ENCODE measurements around the gene KCNJ6. TPM values are rescaled to one million over a fixed set of nuclear protein-coding genes. Genes with fewer than 3 reads are reported as not detected.

The KCNJ6 gene
- total RNA-seq, 1 experiment from 2014 or later = 1.2 TPM

DNA sequence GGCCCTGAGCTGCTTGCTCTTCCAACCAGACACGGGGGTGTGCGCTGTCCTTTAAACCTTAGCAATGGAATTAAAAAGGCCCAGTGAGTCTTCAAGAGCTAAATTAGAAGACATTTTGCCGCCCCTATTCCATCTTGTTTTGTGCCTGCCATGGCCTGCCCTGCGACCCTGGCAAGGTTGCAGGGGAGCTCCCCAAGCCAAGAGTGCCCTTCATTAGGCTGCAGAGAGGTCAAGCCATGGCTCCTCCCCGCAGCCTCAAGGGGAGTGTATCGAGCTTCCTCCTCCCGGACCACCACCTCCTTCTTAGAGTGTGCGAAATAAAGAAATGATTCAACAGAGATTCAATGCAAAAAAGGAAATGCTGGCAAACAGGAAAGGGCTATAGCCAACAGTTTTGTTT, 293.5 kb downstream of the KCNJ6 start:
- Mint-ChIP-seq H3K9me3 (peaks cover 0 to 4% of the 10 kb centered on the region in 2 experiments; a peak in 1 of 5 replicates), H3K36me3 (ENCODE audit: insufficient read depth in 1 of 3, low read depth in 3 of 3) (peaks cover 0 to 4% (median 2%) of the 10 kb centered on the region in 3 experiments; a peak in 2 of 7 replicates), H3K27me3 (ENCODE audit: low read depth) (no peaks in the 10 kb centered on the region; the same call in 1 of the 2 replicates), H3K4me1 (peaks cover 33 to 37% of the 10 kb centered on the region in 2 experiments), H3K4me3 (no peak overlapping the region), H3K27ac (no peak overlapping the region; a peak in 1 of 7 replicates)
- no peak overlapping the region for H3K56ac ChIP-seq (ENCODE audit: insufficient read length, low read depth, low read length)
- peaks cover 10% of the 10 kb centered on the region; the same call in 1 of the 2 replicates for H3K4me1 ChIP-seq (ENCODE audit: insufficient read depth, low read length)
- no peak overlapping the region for H4K91ac ChIP-seq (ENCODE audit: insufficient read length, low read depth, low read length)
- no peaks in the 10 kb centered on the region for H3K79me2 ChIP-seq (ENCODE audit: insufficient read depth, low read length)
- no peak overlapping the region for H3K14ac ChIP-seq (ENCODE audit: insufficient read depth, low read length)
- no peak overlapping the region for H2BK20ac ChIP-seq (ENCODE audit: low read depth, low read length, poor library complexity, severe bottlenecking)
- no CpG with 5 or more reads among the region's 8 CpGs for WGBS (ENCODE audit: extremely low coverage, insufficient read length, low lambda C conversion rate)
- no peak overlapping the region for H3K9ac ChIP-seq (ENCODE audit: extremely low read depth, insufficient read length, low read length)
- TF ChIP-seq, protein P1, sequence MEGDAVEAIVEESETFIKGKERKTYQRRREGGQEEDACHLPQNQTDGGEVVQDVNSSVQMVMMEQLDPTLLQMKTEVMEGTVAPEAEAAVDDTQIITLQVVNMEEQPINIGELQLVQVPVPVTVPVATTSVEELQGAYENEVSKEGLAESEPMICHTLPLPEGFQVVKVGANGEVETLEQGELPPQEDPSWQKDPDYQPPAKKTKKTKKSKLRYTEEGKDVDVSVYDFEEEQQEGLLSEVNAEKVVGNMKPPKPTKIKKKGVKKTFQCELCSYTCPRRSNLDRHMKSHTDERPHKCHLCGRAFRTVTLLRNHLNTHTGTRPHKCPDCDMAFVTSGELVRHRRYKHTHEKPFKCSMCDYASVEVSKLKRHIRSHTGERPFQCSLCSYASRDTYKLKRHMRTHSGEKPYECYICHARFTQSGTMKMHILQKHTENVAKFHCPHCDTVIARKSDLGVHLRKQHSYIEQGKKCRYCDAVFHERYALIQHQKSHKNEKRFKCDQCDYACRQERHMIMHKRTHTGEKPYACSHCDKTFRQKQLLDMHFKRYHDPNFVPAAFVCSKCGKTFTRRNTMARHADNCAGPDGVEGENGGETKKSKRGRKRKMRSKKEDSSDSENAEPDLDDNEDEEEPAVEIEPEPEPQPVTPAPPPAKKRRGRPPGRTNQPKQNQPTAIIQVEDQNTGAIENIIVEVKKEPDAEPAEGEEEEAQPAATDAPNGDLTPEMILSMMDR (conservative IDR thresholded peaks at IDR 0.05) = no peak
- H3K4ac ChIP-seq (ENCODE audit: low read depth, low read length) = no peak overlapping the region
- H2BK5ac ChIP-seq (ENCODE audit: insufficient read length, low read length) = no peak overlapping the region
- no peak overlapping the region for H2BK120ac ChIP-seq (ENCODE audit: low read depth, low read length, poor library complexity, severe bottlenecking)
- no peak overlapping the region for H4K8ac ChIP-seq (replicated peaks; ENCODE audit: insufficient read length, low read depth, low read length)
- no peaks in the 10 kb centered on the region for H3K23me2 ChIP-seq (ENCODE audit: insufficient read length, low read depth, low read length, poor library complexity, severe bottlenecking)
- H2AK5ac ChIP-seq (ENCODE audit: insufficient read length, low read length) = no peak overlapping the region
- H3K23ac ChIP-seq (ENCODE audit: insufficient read length, low read depth, low read length) = no peak overlapping the region
- H3T11ph ChIP-seq (ENCODE audit: low read length) = no peak overlapping the region
- no peaks in the 10 kb centered on the region for H3K27me3 ChIP-seq (ENCODE audit: insufficient read depth, low read length)
- H2BK12ac ChIP-seq (ENCODE audit: insufficient read length, low read depth, low read length) = no peak overlapping the region
- no peak overlapping the region for H3K18ac ChIP-seq (ENCODE audit: insufficient read length, low read depth, low read length)
- H2AFZ ChIP-seq (ENCODE audit: low read length) = no peak overlapping the region
- no peaks in the 10 kb centered on the region for H4K20me1 ChIP-seq (ENCODE audit: control insufficient read depth, insufficient read depth, insufficient read length)
- DNase-seq = no peak
- H4K5ac ChIP-seq (ENCODE audit: insufficient read length, low read depth, low read length) = no peak overlapping the region
- H3K9me3 ChIP-seq (ENCODE audit: control insufficient read depth, low read depth, low read length) = no peaks in the 10 kb centered on the region
- H3K4me2 ChIP-seq (ENCODE audit: insufficient read depth, insufficient read length, low read length) = no peak overlapping the region
- no peak overlapping the region for H3K27ac ChIP-seq (ENCODE audit: insufficient read length, low read depth, low read length)
- H3K79me1 ChIP-seq (ENCODE audit: insufficient read depth, low read depth, low read length, poor library complexity, severe bottlenecking) = no peaks in the 10 kb centered on the region
- no peak overlapping the region for H2BK15ac ChIP-seq (ENCODE audit: low read depth, low read length)

All from H9 (cell line).